HG03064 (cell line): ENCODE results near the gene MTHFSD.

Source experiments
- ATAC-seq: cut with Tn5 transposase; IDR thresholded peaks from one replicate; pipeline ENCODE4 v1.9.1; 2021; ENCODE audit warnings: low read depth; ENCODE audit not compliant: unreplicated experiment

The MTHFSD gene

DNA sequence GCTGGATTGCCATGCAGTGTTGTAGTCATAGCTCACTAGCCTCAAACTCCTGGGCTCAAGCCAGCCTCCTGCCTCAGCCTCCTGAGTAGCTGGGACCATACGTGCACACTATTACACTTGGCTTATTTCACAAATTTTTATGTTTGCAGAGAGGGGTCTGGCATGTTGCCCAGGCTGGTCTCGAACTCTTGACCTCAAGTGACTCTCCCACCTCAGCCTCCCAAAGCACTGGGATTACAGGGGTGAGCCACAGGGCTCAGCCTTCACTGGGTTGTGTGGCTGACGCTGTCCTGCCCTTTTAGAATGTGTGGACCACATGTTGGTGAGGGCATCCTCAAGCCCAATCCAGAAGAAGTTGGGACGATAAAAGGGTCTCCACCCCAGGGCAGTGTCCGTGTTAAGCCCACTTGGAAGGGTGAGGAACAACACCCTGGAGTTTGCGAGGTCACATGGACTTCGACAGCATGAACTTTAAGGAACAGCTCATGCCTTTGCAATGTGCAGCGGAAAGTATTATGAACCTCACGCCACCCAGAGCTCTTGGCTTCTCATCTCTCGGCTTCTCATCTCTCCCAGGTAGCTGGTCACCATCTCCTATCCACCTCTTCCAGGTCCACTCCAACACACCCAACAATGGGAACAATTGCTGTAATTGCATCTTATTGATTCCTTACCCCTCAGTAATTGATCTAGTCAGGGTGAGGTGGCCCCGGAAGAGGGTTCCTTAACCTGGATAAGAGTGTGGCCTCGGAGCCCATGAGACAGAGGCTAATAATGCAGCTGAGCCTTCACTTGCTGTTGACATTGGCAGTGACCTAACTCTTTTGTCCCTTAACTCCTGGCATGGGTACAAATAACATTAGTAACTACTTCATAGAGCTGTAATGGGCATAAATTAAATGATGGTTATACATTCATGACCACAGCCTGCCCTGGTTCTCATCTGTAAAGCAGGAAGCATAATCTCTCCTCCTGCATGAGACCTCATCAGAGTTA is 30.0 kb upstream of the MTHFSD start:
- no peak for ATAC-seq

DNA sequence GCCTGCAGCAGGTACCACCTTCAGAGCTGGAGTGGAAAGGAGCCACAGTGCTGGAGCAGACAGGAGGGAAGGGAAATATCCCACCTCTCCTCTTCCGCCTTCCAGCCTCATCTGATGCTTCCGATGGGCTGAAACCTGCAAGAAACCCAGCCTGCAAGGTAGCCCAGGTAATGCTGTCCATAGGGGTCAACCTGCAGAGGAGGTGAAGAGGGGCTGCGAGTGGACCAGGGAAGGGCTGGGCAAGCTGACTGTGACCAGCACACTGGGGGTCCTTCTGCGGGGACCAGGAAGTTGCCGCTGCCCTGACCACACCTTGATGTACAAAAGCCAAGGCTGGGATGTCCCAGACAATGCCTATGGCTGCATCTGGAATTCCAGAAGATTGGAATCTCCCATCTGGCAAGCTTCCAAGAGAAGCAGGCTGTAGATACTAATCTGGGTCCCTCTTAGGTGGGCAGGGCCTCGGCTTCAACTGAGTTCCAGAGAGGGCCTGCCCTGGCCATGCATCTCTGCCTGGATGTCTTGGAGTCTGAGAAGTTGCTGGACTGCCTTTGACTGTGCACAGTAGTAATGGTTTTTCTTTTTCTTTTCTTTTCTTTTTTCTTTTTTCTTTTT is 29.1 kb upstream of the MTHFSD start:
- ATAC-seq: no peak

DNA sequence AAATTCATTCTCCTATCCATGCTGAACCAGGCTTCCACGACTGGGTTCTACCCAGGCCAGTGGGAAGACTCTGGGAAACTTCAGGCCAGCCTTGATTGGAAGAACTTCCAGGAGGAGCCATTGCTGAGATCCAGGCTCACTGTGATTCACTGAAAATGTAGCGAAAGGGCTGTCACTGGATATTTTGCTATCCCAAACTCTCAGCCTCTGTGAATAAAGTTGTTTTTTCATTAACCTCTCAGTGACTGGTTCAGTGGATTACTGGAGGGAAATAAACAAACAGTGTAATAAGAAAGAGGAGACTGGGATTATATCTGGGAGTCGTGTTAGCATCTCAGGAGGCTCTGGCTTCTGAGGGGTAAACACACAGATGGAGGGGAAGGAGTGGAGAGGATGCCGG is 26.4 kb upstream of the MTHFSD start:
- ATAC-seq: no peak

DNA sequence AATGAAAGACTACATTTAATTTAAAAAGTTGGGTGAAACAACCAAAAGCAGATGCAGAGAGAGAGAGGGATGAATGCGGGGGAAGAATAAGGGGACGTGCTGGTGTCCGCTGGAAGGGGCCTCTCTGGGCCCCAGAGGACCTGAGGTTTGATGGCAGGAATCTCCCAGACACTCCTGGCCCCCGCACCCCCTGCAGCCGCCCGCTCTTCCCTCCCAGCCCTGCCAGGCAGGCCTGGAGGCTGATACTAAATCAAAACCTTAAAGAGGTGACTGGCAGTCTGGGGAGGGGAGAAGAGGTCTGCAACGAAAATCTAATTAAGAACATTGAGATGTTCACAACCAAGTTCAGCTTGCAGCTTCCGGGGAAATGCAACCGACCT is 25.7 kb upstream of the MTHFSD start:
- no peak for ATAC-seq

DNA sequence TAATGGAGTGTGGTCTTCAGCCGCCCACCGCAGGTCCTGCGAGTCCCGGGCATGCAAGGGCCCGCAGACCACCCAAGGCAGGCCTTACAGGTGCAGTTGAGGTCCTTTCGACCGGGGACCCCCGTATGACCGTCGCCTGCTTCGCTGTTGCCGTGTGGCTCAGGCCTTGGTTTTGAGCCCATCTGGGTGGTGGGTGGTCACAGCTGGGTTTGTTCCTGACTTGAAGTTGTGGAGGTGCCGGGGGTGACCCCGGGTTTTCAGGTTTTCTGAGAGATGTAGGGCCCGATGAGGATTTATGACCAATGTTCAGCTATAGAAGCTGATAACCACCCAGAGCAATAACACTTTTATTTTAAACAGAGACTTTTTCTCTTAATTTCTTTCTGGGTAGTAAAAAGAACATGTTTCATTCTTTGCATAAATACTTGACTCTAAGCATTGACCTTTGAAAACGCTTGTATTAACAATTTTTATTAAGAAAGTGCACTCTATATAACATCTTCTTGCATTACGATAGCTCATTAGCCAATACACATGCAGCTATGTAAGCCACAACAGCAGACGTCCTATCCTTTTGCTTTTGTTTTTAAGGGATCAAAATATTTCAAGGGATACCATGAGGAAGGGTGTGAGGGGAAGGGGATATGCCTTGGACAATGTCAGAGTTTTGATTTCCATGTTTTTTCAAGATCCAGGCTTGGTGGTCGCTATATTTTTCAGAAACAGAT is 25.2 kb upstream of the MTHFSD start:
- no peak for ATAC-seq

DNA sequence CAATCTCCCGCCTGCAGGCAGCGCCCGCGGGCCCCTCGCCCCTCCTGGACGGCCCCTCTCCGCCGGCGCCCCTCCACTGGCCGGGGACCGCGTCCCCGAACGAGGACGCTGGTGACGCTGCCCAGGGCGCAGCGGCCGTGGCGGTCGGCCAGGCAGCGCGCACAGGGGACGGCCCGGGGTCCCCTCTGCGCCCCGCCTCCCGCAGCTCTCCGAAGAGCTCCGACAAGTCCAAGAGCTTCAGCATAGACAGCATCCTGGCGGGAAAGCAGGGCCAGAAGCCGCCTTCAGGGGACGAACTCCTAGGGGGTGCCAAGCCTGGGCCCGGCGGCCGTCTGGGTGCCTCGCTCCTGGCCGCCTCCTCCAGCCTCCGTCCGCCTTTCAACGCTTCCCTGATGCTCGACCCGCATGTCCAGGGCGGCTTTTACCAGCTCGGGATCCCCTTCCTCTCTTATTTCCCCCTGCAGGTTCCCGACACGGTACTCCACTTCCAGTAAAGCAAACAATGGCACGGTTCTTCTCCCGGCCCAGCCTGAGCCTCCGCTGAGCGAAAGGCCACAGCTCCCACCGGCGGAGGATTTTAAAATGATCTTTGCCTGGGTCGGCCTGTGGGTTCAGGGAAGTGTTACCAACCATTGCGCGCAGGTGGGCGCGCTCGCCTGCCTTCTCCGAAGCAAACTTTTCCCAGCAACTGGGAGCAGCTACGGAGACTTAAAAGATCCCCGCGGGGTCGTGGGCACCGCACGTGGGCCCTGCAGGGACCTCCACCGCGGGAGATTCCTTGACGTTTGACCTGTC is 24.4 kb upstream of the MTHFSD start:
- ATAC-seq: no peak

DNA sequence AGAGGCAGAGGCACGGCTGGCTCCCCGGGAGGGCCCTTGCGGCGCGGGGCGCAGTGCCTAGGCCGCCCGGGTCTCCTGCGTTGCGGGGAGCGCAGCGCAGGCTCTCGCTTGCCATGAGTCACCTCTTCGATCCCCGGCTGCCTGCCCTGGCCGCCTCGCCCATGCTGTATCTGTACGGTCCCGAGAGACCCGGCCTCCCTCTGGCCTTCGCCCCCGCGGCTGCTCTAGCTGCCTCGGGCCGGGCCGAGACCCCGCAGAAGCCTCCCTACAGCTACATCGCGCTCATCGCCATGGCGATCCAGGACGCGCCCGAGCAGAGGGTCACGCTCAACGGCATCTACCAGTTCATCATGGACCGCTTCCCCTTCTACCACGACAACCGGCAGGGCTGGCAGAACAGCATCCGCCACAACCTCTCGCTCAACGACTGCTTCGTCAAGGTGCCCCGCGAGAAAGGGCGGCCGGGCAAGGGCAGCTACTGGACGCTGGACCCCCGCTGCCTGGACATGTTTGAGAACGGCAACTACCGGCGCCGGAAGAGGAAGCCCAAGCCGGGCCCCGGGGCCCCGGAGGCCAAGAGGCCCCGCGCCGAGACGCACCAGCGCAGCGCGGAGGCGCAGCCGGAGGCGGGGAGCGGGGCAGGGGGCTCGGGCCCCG is 23.7 kb upstream of the MTHFSD start:
- no peak for ATAC-seq

DNA sequence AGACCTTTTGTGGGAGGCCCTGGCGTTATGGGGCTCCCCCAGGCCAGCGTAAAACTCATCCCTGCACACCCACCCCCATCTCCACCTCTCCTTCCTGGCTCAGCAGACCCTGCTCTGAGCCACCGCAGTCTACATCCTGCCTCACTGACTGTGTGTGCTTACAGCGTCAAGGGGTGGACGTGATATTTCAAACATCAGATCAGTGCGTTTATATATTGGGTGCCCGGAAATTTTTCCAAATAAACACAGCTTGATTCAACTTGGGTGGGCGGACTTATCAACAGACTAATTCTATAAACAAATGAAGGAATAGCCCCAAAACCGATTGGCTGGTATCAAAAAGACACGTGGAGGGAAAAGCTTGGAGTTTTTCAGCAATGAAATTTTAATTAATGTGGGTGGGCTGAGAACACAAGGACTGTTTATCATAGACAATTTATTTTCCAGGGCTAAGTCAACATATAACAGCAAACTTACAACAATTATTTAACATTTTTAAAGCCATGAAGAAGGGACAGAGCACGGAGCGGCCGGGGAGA is 23.1 kb upstream of the MTHFSD start, which contains the start of gene FOXL1:
FOXL1 (plus strand) TSS at position 489 of the 539 bp plus-strand sequence. CDS start 175 bp downstream, outside the sequence.
- ATAC-seq: no peak

DNA sequence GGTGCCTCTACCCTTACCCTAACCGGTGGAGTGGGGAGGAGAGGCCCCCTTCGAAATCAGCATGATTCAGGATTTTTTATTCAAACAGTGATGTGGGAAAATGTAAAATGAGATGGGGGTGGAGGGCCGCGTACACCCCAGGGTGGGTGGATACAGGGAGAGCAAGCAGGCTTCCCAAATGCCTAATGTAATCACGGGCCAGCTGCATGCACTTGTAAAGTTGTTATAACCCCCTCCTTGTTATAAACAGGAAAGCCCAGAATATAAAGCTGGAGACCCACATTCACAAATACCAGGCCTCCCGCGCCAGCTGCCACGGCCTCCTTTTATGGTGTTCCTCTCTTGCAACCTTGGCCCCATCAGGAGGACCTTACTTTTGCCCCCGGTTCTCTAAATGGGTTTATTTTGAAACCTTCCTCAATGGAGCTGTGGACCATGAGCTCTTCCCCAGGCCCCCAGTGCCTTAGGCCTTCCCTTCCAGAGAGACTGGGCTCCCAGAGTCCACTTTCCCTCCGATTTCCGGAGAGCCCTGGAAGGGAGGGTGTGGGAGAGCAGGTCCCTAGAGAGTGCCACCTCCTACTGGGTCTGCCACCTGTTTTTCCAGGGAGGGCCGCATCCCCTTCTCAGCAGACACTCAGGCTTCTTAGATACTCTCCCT is 22.4 kb upstream of the MTHFSD start:
- ATAC-seq: no peak

DNA sequence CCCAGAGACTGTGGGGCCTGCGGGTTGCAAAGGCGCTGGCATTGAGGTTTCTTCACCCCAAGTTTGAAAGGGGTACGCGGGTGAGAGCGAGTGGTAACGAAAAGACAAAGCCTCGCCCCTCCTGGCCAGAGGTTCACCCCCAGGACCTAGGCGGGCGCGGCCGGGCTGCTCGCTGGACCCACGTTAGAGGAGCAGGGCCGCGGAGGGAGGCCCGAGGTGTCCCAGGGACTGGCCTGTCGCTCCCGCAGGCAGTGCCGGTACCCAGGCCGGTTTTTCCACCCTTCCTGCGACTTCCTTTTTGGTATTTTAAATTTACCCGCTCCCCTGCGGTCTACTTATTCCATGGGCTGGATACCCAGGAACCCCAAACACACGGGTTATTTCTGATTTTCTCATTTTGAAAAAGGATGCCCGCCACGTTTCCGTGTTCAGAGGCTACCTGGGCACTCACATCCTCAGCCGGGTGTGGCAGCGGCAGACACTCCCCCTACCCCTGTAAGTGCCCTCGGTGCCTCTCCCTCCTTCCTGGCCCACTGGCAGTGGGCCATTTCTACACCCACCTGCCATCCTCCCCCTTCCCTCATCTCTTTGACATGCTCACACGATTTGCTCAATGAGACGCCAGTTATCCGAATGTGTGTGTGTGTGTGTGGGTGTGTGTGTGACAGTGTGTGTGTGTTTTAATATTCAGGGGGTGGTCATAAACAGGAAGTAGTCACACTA is 21.7 kb upstream of the MTHFSD start:
- no peak for ATAC-seq

DNA sequence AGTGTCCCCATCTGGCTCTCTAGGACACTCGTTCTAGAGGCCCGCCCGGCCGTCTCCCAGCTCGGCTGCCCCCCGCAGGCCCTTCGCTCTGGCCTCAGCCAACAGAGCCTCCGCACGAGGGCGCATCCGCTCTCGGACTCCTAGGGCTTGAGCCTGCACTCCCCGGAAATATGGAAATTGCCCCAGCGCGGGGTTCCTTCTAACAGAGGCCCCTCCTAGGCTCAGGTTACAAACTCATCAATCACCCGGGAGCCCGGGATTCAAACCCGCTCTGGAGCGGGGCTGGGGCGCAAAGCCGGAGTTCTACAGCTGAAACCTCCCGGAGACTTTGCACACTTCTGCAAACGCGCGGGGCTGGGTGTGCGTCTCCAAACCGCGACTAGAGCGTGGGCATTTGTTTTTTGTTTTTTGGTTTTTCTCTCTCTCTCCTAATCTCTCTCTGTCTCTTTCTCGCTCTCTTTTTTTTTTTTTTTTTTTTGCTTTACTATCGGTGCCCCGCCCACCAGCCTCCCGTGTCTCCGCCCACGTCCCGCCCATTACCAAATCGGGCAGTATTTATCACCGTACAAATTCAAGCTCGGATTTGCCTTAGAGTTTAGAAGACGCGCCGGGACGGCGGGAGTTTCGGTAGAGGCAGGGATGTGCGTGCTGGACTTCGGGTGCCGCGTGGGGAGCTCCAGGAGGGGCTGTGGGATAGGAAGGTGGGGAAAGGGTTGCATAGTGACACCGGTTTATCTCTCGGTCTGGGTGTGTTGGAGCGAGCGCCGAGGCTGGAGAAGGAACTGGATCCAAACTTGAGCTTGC is 20.9 kb upstream of the MTHFSD start:
- no peak for ATAC-seq

DNA sequence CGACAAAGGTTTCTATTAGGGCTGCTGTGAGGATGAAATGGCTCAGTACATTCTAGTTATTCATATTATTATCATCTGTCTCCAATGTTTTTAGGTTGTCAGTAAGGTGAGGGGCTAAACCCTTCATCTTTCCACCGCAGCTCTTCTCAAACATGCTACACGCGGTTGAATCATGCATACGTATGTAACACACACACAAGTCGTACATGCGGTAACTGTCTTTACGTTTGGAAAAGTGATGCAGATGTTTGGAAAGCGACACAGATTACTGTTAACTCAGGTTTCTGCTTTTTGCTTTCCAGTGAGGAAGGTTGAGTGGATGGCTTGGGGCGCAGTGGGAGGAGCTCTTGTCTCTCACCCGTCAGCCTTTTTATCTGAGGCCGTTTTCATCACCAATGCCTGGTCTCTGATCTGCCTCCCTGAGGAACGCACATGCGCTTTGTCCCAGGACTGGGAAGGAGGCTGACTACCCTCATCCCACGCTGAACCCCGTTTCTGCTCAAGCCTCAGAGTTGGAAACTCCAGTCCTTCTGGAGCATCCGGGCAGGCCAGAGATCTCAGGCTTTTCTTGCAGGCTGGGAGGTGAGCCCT is 20.2 kb upstream of the MTHFSD start:
- no peak for ATAC-seq

DNA sequence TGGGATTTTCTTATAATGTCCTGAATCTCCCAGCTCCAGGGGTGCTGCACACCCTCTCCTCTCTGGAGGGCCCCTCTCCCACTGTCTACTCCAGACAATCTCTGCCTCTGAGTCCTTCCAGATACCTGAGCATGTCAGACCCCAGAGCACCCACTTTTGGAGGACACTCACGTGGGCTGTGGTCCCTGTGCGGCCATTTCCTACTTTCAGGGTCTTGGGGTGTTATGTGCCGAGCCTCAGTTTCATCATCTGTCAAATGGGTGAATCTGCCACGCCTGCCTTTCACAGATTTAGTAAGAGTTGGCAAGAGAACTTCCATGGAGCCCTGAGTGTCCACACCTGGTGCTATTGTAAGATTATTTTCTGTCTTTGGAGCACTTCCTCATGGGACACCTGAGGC is 19.6 kb upstream of the MTHFSD start:
- no peak for ATAC-seq

DNA sequence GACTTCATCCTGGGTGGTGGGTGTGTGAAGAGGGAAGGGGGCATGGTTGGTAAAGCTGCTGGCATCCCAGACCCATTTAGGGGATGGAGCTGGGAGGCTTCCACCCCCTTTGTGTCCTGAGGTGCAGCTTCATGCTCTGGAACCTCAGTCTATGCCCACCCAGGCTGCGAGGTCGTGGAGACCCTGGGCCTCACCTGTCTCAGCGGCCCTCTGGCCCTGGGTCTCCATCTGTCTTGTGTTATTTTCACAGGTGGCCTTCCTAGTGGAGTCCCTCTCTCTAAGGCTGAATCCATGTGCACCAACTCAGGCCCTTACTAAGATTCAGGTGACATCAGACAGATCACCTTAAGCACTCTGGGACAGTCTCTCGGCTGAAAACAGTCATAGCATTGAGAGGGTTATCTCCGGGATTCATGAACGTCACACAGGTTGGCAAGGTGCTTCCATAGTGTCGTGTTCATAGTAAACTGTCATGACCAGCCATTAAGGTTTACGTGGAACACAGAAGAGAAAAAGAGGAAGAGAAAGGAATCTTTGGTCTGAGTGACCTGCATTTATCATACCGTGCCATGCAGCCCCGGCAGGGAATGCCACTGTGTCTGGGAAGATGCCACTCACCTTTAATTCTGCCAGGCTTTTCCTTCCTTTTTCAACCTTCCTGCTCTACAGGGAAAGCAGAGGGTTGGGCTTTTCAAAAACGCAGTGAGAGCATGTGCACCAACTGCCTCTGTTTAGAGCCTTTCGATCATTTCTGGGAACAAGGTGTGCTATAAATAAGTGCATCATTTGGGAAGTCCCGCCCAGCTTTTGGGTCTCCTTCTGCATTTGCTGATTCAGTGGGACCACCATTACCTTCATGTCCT is 18.8 kb upstream of the MTHFSD start:
- ATAC-seq: no peak

DNA sequence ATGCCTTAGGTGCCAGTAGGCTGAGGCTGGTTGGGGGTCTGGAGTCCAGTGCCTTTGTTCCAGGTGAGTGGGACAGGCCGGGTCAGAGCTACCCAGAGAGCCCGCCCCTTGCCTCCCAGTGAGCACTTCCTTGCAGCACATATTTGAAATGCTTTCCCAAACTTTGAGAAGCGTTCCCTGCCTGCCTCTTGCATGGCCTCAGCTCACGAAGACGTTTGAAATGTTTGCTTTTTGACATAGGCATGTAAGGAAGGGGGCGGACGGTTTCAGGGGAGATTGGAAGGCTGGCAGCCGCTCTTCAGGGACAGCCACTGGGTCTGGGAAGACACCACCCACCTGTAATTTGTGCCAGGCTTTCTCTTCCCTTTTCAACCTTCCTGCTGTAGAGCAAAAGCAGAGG is 18.2 kb upstream of the MTHFSD start:
- no peak for ATAC-seq

DNA sequence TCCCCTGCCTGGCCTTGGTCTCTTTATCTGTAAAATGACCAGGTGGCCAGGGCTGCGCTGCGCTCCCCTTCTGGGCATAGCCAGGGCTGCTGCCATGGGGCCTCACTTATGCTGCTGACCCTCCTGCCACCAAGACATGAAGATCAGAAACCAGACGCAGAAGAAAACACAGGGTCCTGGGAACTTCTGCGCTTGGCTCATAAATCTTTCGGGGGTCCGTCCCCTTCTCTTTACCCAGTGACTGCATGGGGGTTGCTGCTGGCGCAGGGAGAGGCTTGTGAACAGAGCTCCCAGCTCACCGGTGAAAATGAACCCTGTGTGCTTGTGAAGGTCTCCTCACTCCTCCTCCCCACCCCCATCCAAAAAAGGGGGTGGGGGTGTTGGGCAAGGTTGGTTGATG is 17.6 kb upstream of the MTHFSD start:
- no peak for ATAC-seq
